Body of pancreas (tissue), 4 donors: ENCODE measurements around the gene SAMD8. TPM values are rescaled to one million over a fixed set of nuclear protein-coding genes. Genes with fewer than 3 reads are reported as not detected.
A peak's percentile ranks its signal among the peaks of the same experiment; 100 is the strongest.

Source experiments
- ATAC-seq: fragments of 150-250 bp; one replicate; pipeline ENCODE4 v1.9.1; 2016
- DNase-seq, 4 donors: peaks; one replicate each; pipeline ENCODE4 v3.0.0-alpha.2; 2019
- H3K27ac ChIP-seq, 4 donors: fragments of 200-600 bp; sonication (generic); 1 replicate in 3 of 4; 2 replicates in 1 of 4; pipeline versions ENCODE4 v1.5.1 to v1.6.1; 2016 to 2019; ENCODE audit warnings: mild to moderate bottlenecking in 1 of 4, mixed read lengths in 1 of 4, moderate library complexity in 1 of 4
- H3K27me3 ChIP-seq, 2 donors: fragments of 200-600 bp; sonication (generic); one replicate each; pipeline ENCODE4 v1.6.0; 2016; ENCODE audit warnings: mild to moderate bottlenecking in 1 of 2
- H3K36me3 ChIP-seq, 2 donors: fragments of 200-600 bp; sonication (generic); replicated peaks in 1 of 2; 2 replicates each; pipeline ENCODE4 v1.5.1; 2016; ENCODE audit warnings: low read depth in 2 of 2; ENCODE audit not compliant: insufficient read depth in 1 of 2
- H3K4me1 ChIP-seq: fragments of 200-600 bp; sonication (generic); one replicate; pipeline ENCODE4 v1.6.0; 2016
- H3K4me3 ChIP-seq, 2 donors: fragments of 200-600 bp; sonication (generic); 1 replicate in 1 of 2; 2 replicates in 1 of 2; pipeline ENCODE4 v1.5.1; 2016 to 2019
- H3K9me3 ChIP-seq, 3 donors: fragments of 200-600 bp; sonication (generic); 1 replicate in 2 of 3; 2 replicates in 1 of 3; pipeline ENCODE4 v1.5.1; 2016
- POLR2A ChIP-seq, 3 donors: fragments of 450-650 bp; IDR thresholded peaks; one replicate each; pipeline ENCODE4 v1.6.1; 2016; ENCODE audit warnings: antibody characterized with exemption in 3 of 3, mild to moderate bottlenecking in 2 of 3
- WGBS, 2 donors: methylation state at CpG; one replicate each; pipeline ENCODE4 v1.1.5; 2017; 5-methylcytosine and 5-hydroxymethylcytosine counted together
- intact Hi-C: fragments of 100-400 bp; cut with DNase I; formaldehyde crosslinking; loops from one replicate; pipeline ENCODE4 v1.15.1; 2023
- total RNA-seq, 2 donors: library from RNA; depleted of rRNA; stranded (reverse); fragments of >200 nt; gene quantifications; one replicate each; pipeline ENCODE4 v1.1.0, GENCODE V29; 2016
- TF ChIP-seq, protein P1 (sequence below), 7 experiments: fragments of 450-650 bp in 4 of 7; fragments of 200-600 bp in 3 of 7; sonication (generic) in 3 of 7; IDR thresholded peaks; one replicate each; pipeline ENCODE4 v1.5.1; 2016 to 2019; ENCODE audit warnings: antibody characterized with exemption in 7 of 7

SAMD8 gene
- total RNA-seq, result 10 to 100 TPM; 16.1 to 18.5 TPM

DNA sequence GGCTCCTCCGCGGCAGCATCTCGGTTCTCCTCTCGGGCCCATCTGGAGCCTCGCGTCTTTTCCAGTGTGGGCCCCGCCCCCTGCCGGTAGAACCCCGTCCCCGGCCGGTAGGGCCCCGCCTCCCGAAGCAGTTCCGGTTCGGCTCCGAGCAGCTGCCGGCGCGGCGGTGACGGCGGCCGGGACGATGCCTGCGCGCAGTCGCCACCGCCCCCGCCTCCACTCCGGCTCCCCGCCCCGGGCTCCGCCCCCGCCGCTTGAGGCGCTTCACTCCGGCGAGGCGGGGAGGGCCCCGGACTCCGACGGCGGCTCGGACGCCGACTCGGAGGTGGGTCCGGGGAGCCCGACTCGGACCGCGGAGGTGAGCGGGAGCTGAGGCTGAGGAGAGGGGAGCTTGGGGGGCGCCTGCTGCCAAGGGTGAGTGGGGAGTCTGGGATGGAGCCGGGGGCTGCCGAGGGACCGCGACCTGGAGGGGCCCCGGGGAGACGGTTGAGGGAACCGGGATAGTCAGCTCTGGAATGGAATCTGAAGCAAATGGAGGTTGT, at the start of gene SAMD8:
TSS of gene SAMD8 (plus strand) at position 292 of the 542 bp plus-strand sequence. CDS start 38,873 bp downstream, outside the sequence.
- intact Hi-C loops, result no loop called here
- 1% methylated on average over 21 to 49 of the region's 61 CpGs for WGBS, 2 donors
- peak within 1 kb of the TSS; percentile 85 to 95 (median 90) for H3K27ac ChIP-seq
- peak within 1 kb of the TSS; percentile 89 to 91 for H3K4me3 ChIP-seq
- no peaks in the 10 kb centered on the region for H3K36me3 ChIP-seq
- no peaks in the 10 kb centered on the region for H3K27me3 ChIP-seq
- no peaks in the 10 kb centered on the region for H3K9me3 ChIP-seq
- peaks cover 30% of the 10 kb centered on the region for H3K4me1 ChIP-seq
- TF ChIP-seq POLR2A (IDR thresholded peaks at IDR 0.05), result peak; percentile 76 to 93 (median 90)
- TF ChIP-seq, protein P1, sequence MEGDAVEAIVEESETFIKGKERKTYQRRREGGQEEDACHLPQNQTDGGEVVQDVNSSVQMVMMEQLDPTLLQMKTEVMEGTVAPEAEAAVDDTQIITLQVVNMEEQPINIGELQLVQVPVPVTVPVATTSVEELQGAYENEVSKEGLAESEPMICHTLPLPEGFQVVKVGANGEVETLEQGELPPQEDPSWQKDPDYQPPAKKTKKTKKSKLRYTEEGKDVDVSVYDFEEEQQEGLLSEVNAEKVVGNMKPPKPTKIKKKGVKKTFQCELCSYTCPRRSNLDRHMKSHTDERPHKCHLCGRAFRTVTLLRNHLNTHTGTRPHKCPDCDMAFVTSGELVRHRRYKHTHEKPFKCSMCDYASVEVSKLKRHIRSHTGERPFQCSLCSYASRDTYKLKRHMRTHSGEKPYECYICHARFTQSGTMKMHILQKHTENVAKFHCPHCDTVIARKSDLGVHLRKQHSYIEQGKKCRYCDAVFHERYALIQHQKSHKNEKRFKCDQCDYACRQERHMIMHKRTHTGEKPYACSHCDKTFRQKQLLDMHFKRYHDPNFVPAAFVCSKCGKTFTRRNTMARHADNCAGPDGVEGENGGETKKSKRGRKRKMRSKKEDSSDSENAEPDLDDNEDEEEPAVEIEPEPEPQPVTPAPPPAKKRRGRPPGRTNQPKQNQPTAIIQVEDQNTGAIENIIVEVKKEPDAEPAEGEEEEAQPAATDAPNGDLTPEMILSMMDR (IDR thresholded peaks at IDR 0.05), result peak in 6 of 7 experiments; percentile 21 to 64 (median 32)
- ATAC-seq, result peak; percentile 89
- peak; percentile 95 to 98 (median 97) for DNase-seq

GRCh38 chr10:75061709-75062505, 49.5 kb upstream of the SAMD8 start:
- Histone ChIP-seq H3K27ac (no peak overlapping the region), H3K9me3 (no peaks in the 10 kb centered on the region), H3K36me3 (no peaks in the 10 kb centered on the region), H3K4me1 (no peaks in the 10 kb centered on the region), H3K27me3 (no peaks in the 10 kb centered on the region), H3K4me3 (no peak overlapping the region)
- ATAC-seq, result no peak
- TF ChIP-seq, protein P1 (IDR thresholded peaks at IDR 0.05), result no peak
- no peak for TF ChIP-seq POLR2A (IDR thresholded peaks at IDR 0.05)
- intact Hi-C loops, result no loop called here
- 86 to 89% methylated on average over 15 of the region's 15 CpGs for WGBS, 2 donors
- DNase-seq, result no peak

GRCh38 chr10:75062506-75063299, 48.8 kb upstream of the SAMD8 start:
- no peaks in the 10 kb centered on the region for H3K9me3 ChIP-seq
- H3K27me3 ChIP-seq, result no peaks in the 10 kb centered on the region
- WGBS, 2 donors, result 83 to 86% methylated on average over 10 of the region's 10 CpGs
- no peaks in the 10 kb centered on the region for H3K36me3 ChIP-seq
- no peak overlapping the region for H3K27ac ChIP-seq
- ATAC-seq (no peak), DNase-seq (peak in 2 of 4 donors; percentile 13 to 22)
- TF ChIP-seq, protein P1 (IDR thresholded peaks at IDR 0.05), result no peak
- TF ChIP-seq POLR2A (IDR thresholded peaks at IDR 0.05), result no peak
- H3K4me1 ChIP-seq, result no peaks in the 10 kb centered on the region
- H3K4me3 ChIP-seq, result no peak overlapping the region
- intact Hi-C loops, result no loop called here

- WGBS, 2 donors, result 91 to 94% methylated on average over 8 of the region's 8 CpGs
- Histone ChIP-seq H3K27ac (no peak overlapping the region), H3K27me3 (no peaks in the 10 kb centered on the region), H3K4me3 (no peak overlapping the region), H3K36me3 (no peaks in the 10 kb centered on the region), H3K4me1 (no peaks in the 10 kb centered on the region), H3K9me3 (no peaks in the 10 kb centered on the region)
- TF ChIP-seq, protein P1 (IDR thresholded peaks at IDR 0.05), result no peak
- no peak for TF ChIP-seq POLR2A (IDR thresholded peaks at IDR 0.05)
- DNase-seq (no peak), ATAC-seq (no peak)
- intact Hi-C loops, result no loop called here
Measured at GRCh38 chr10:75063461-75064230, 47.8 kb upstream of the SAMD8 start.
